Testis (tissue), 3 donors: ENCODE data around the gene APOC3. TPM values are rescaled to one million over a fixed set of nuclear protein-coding genes. Genes with fewer than 3 reads are reported as not detected.

ENCODE experiments used
- DNase-seq: peaks from one replicate; pipeline ENCODE4 v3.0.0-alpha.2; 2019
- H3K27ac ChIP-seq, 2 donors: fragments of 200-600 bp; sonication (generic); one replicate each; pipeline ENCODE4 v1.5.1; 2019
- H3K27me3 ChIP-seq: fragments of 200-600 bp; sonication (generic); one replicate; pipeline ENCODE4 v1.5.1; 2019
- H3K36me3 ChIP-seq: fragments of 200-600 bp; sonication (generic); one replicate; pipeline ENCODE4 v1.5.1; 2017; ENCODE audit warnings: low read depth; ENCODE audit errors: missing control alignments
- H3K4me1 ChIP-seq: fragments of 200-600 bp; sonication (generic); one replicate; pipeline ENCODE4 v1.5.1; 2019
- H3K4me3 ChIP-seq, 2 donors: fragments of 200-600 bp; sonication (generic); one replicate each; pipeline ENCODE4 v1.5.1; 2017 to 2019
- H3K9me3 ChIP-seq: fragments of 200-600 bp; sonication (generic); one replicate; pipeline ENCODE4 v1.5.1; 2017
- POLR2A ChIP-seq: fragments of 450-650 bp; IDR thresholded peaks from one replicate; pipeline ENCODE4 v1.6.1; 2017; ENCODE audit warnings: antibody characterized with exemption, mild to moderate bottlenecking, moderate library complexity
- WGBS, 2 donors: methylation state at CpG; one replicate each; pipeline ENCODE4 v1.1.5; 2018; 5-methylcytosine and 5-hydroxymethylcytosine counted together
- intact Hi-C: fragments of 100-400 bp; cut with DNase I; formaldehyde crosslinking; loops from one replicate; pipeline ENCODE4 v1.15.1; 2023; ENCODE audit warnings: low total_unique reads
- polyA plus RNA-seq: library from polyadenylated mRNA; stranded (reverse); fragments of 350-450 nt; fragmentation: Illumina TruSeq; extraction: RNeasy Lipid Tissue Mini Kit (QIAGEN cat#74804); gene quantifications from one replicate; pipeline ENCODE4 v1.2.3, GENCODE V29; 2014; ENCODE audit warnings: low read depth, low replicate concordance; ENCODE audit not compliant: insufficient read depth
- total RNA-seq, 2 donors: library from RNA; depleted of rRNA; stranded (reverse); fragments of >200 nt; gene quantifications; one replicate each; pipeline ENCODE4 v1.2.3, GENCODE V29; 2016
- TF ChIP-seq, protein P1 (sequence below), 3 experiments: fragments of 450-650 bp in 2 of 3; fragments of 200-600 bp in 1 of 3; sonication (generic) in 1 of 3; IDR thresholded peaks; one replicate each; pipeline ENCODE4 v1.5.1; 2016 to 2019; ENCODE audit warnings: antibody characterized with exemption in 3 of 3, mild to moderate bottlenecking in 2 of 3, moderate library complexity in 1 of 3

The APOC3 gene
- total and polyA plus RNA-seq, 3 donors from 2014 or later = 0.81 to 4.0 TPM; not detected in 1

DNA sequence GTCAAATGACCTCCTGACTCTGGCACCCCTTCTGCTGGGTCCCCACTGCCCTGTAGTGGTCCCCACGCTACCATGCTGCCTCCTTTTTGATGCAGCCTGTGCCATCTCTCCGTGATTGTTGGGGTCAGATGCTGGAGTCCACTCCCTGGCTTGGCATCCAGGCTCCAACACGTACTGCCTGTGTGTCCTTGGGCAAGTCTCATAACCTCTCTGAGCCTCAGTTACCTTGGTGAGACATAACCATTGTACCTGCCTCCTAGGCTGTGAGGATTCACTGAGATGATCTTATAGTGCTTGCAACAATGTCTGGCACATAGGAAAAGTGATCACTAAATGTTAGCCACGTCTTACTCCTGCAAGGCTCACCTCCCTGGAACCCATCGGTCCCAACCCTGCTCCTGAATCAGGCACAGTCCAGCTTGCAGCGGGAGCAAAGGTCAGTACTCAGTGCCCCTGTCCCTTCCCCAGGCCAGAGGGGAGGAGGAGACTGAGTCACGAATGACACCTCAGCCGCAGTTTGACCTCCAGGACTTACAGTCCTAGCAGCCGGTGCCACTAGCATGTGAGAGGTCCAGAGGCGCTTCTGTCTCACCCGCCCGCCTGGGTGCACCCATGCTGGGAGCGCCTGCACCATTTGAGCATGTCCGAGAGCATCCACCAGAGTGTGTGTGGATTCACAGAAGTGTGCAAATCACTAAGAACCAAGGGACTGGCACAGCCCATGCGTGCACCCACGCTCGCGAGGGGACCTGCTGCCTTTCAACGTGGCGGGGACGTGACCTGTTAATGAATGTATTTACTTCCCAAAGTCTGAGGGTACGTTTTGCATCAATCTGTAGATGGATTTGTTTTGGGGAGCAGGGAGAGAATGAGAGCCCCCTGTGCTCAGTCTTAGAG is 3.6 kb upstream of the APOC3 start:
- Histone ChIP-seq H3K4me3 (no peak overlapping the region), H3K27ac (no peak overlapping the region), H3K27me3 (no peaks in the 10 kb centered on the region), H3K9me3 (no peaks in the 10 kb centered on the region), H3K4me1 (no peaks in the 10 kb centered on the region), H3K36me3 (no peaks in the 10 kb centered on the region)
- TF ChIP-seq POLR2A = no peak
- intact Hi-C loops = no loop called here
- WGBS, 2 donors = 75 to 83% methylated on average over 7 to 22 of the region's 22 CpGs
- no peak for DNase-seq

DNA sequence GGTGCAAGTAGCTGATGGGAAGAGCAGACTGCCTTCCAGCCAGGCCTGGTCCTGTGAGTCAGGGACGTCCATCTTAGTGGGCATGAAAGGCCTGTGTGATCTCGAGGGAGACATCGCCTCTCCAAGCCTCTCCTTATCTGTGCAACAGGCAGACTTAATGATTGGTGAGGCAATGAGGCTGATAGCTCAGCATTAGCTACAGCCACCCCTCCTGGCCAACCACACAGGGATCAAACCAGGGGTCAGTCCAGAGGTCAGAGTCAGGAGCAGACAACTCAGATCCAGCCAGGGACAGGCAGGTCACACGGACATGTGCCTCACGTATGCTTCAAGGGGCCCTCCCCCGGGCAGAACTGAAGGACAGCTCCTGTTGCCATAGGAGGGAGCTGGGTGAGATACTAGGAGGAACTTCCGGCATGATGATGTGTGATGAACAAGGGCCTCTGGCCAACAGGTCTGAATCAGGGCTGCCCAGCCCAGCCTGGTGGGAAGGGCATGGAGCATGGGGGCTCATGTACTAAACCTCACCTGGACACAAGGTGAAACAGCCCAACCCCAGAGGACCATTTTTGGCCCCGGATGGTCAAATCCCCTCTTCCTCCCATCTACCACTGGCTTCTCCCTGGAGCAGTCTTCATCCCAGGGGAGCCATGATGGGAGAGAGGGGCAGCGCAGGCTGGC is 2.8 kb upstream of the APOC3 start:
- no peak overlapping the region for H3K27ac ChIP-seq
- no peaks in the 10 kb centered on the region for H3K4me1 ChIP-seq
- TF ChIP-seq, protein P1, sequence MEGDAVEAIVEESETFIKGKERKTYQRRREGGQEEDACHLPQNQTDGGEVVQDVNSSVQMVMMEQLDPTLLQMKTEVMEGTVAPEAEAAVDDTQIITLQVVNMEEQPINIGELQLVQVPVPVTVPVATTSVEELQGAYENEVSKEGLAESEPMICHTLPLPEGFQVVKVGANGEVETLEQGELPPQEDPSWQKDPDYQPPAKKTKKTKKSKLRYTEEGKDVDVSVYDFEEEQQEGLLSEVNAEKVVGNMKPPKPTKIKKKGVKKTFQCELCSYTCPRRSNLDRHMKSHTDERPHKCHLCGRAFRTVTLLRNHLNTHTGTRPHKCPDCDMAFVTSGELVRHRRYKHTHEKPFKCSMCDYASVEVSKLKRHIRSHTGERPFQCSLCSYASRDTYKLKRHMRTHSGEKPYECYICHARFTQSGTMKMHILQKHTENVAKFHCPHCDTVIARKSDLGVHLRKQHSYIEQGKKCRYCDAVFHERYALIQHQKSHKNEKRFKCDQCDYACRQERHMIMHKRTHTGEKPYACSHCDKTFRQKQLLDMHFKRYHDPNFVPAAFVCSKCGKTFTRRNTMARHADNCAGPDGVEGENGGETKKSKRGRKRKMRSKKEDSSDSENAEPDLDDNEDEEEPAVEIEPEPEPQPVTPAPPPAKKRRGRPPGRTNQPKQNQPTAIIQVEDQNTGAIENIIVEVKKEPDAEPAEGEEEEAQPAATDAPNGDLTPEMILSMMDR (IDR thresholded peaks at IDR 0.05) = no peak
- no peak for TF ChIP-seq POLR2A
- intact Hi-C loops = no loop called here
- WGBS, 2 donors = 82 to 100% methylated on average over 1 to 9 of the region's 9 CpGs
- H3K36me3 ChIP-seq = no peaks in the 10 kb centered on the region
- no peaks in the 10 kb centered on the region for H3K27me3 ChIP-seq
- no peak overlapping the region for H3K4me3 ChIP-seq
- no peaks in the 10 kb centered on the region for H3K9me3 ChIP-seq
- no peak for DNase-seq

DNA sequence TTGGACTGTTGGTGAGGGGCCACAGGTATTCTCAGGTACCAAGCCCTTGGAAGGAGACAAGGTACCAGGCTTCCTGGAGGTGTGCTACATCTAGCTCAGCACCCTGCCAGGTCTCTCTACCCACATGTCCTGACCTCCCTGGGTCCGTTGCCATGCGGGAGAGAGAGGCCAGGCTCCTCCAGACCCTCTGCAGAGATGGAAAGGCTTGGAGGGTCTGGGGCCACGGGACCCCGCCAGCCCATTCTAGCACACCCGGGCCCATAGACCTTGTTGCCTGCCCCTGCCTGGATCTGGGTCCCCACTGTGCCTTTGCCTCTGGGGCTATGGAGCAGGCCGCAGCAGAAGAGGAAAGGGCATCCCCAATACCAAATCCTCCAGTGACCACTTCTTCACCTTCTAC is 2.2 kb upstream of the APOC3 start:
- TF ChIP-seq POLR2A = no peak
- TF ChIP-seq, protein P1 (IDR thresholded peaks at IDR 0.05) = no peak

DNA sequence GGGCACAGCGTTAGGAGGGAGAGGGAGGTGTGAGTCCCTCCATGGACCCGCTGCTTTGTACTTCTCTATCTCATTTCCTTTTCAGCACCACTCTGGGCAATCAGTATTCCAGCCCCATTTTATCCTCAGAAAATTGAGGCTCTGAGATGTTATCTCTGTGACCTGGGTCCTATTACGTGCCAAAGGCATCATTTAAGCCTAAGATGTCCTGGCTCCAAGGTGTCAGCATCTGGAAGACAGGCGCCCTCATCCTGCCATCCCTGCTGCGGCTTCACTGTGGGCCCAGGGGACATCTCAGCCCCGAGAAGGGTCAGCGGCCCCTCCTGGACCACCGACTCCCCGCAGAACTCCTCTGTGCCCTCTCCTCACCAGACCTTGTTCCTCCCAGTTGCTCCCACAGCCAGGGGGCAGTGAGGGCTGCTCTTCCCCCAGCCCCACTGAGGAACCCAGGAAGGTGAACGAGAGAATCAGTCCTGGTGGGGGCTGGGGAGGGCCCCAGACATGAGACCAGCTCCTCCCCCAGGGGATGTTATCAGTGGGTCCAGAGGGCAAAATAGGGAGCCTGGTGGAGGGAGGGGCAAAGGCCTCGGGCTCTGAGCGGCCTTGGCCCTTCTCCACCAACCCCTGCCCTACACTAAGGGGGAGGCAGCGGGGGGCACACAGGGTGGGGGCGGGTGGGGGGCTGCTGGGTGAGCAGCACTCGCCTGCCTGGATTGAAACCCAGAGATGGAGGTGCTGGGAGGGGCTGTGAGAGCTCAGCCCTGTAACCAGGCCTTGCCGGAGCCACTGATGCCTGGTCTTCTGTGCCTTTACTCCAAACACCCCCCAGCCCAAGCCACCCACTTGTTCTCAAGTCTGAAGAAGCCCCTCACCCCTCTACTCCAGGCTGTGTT is 829 bp upstream of the APOC3 start:
- no peak for DNase-seq
- intact Hi-C loops = no loop called here
- H3K9me3 ChIP-seq = no peaks in the 10 kb centered on the region
- no peak overlapping the region for H3K4me3 ChIP-seq
- 72 to 76% methylated on average over 9 to 16 of the region's 16 CpGs for WGBS, 2 donors
- H3K4me1 ChIP-seq = no peaks in the 10 kb centered on the region
- H3K27me3 ChIP-seq = no peaks in the 10 kb centered on the region
- no peak for TF ChIP-seq POLR2A
- TF ChIP-seq, protein P1 (IDR thresholded peaks at IDR 0.05) = no peak
- no peak overlapping the region for H3K27ac ChIP-seq
- H3K36me3 ChIP-seq = no peaks in the 10 kb centered on the region

More for the DNA sequence above, 2.2 kb upstream of the APOC3 start:
- Histone ChIP-seq H3K27me3 (no peaks in the 10 kb centered on the region), H3K36me3 (no peaks in the 10 kb centered on the region), H3K4me1 (no peaks in the 10 kb centered on the region), H3K4me3 (no peak overlapping the region), H3K9me3 (no peaks in the 10 kb centered on the region), H3K27ac (no peak overlapping the region)
- no peak for DNase-seq
- intact Hi-C loops = no loop called here
- WGBS, 2 donors = 98% methylated on average over 6 of the region's 6 CpGs; no CpG with 5 or more reads in 1 of the 2 donors
